SU-DHL-6 (cell line): ENCODE measurements around the gene NOTCH4.

ENCODE experiments used
- EZH2phosphoT487 ChIP-seq: fragments of 200-600 bp; sonication (generic), shearing (Covaris generic); conservative IDR thresholded peaks from 2 replicates; pipeline ENCODE4 v1.6.1; 2018; ENCODE audit warnings: mild to moderate bottlenecking, antibody characterized with exemption, low read length, moderate library complexity, mixed read lengths
- TF ChIP-seq, protein P1 (sequence below): fragments of 200-600 bp; sonication (generic); IDR thresholded peaks from one replicate; pipeline ENCODE4 v1.5.1; 2017; ENCODE audit warnings: antibody characterized with exemption, mild to moderate bottlenecking, low read length, moderate library complexity; ENCODE audit not compliant: insufficient read depth, poor library complexity, severe bottlenecking

DNA sequence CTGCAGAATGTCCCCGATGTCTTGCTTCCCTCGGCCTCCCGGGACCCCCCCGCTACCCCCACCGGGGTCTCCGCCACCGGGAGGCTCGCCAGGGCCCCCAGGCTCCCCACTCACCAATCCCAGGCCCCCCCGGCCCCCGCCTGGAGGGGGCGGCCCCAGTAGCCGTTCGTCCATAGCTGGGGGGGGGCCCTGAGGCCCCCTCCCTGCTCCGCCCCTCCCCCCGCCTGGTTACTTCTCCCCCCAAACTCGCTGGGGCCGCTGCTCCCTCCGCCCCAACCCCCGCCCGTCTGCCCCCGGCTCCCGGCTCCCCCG, 34.2 kb downstream of the NOTCH4 start:
- TF ChIP-seq, protein P1, sequence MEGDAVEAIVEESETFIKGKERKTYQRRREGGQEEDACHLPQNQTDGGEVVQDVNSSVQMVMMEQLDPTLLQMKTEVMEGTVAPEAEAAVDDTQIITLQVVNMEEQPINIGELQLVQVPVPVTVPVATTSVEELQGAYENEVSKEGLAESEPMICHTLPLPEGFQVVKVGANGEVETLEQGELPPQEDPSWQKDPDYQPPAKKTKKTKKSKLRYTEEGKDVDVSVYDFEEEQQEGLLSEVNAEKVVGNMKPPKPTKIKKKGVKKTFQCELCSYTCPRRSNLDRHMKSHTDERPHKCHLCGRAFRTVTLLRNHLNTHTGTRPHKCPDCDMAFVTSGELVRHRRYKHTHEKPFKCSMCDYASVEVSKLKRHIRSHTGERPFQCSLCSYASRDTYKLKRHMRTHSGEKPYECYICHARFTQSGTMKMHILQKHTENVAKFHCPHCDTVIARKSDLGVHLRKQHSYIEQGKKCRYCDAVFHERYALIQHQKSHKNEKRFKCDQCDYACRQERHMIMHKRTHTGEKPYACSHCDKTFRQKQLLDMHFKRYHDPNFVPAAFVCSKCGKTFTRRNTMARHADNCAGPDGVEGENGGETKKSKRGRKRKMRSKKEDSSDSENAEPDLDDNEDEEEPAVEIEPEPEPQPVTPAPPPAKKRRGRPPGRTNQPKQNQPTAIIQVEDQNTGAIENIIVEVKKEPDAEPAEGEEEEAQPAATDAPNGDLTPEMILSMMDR: no peak
- no peak for TF ChIP-seq EZH2phosphoT487
